Measurements from ENCODE around the gene SIN3B. TPM values are rescaled to one million over a fixed set of nuclear protein-coding genes. Genes with fewer than 3 reads are reported as not detected.

The SIN3B gene
- total RNA-seq, 1 donor from 2014 or later, result 68.5 TPM

GRCh38 chr19:16889883-16890460, 60.8 kb downstream of the SIN3B start:
- Histone ChIP-seq H3K36me3 (no peaks in the 10 kb centered on the region), H3K27ac (no peak overlapping the region), H3K4me1 (peaks cover 21% of the 10 kb centered on the region), H3K9me3 (no peaks in the 10 kb centered on the region), H3K27me3 (no peaks in the 10 kb centered on the region), H3K4me3 (no peak overlapping the region)
- intact Hi-C loops (cut with DNase I), result no loop called here
- TF ChIP-seq POLR2A (IDR thresholded peaks at IDR 0.05) (no peak), POLR2AphosphoS5 (IDR thresholded peaks at IDR 0.05; ENCODE audit: insufficient read depth in 1 of 2, low read depth in 1 of 2) (no peak), CTCF (IDR thresholded peaks at IDR 0.05) (no peak)
- no peak for DNase-seq (ENCODE audit: extremely low spot score in 2 of 2)

- H3K27ac ChIP-seq, result no peak overlapping the region
- peaks cover 23% of the 10 kb centered on the region for H3K4me1 ChIP-seq
- intact Hi-C loops (cut with DNase I), result no loop called here
- no peak for TF ChIP-seq CTCF (IDR thresholded peaks at IDR 0.05)
- no peak for TF ChIP-seq POLR2A (IDR thresholded peaks at IDR 0.05)
- no peak for TF ChIP-seq POLR2AphosphoS5 (IDR thresholded peaks at IDR 0.05; ENCODE audit: insufficient read depth in 1 of 2, low read depth in 1 of 2)
- no peaks in the 10 kb centered on the region for H3K27me3 ChIP-seq
- H3K36me3 ChIP-seq, result no peaks in the 10 kb centered on the region
- no peak overlapping the region for H3K4me3 ChIP-seq
- DNase-seq (ENCODE audit: extremely low spot score in 2 of 2), result no peak
- no peaks in the 10 kb centered on the region for H3K9me3 ChIP-seq
Observed at GRCh38 chr19:16890461-16891184, 61.4 kb downstream of the SIN3B start.

- Histone ChIP-seq H3K27ac (no peak overlapping the region), H3K9me3 (no peaks in the 10 kb centered on the region), H3K4me3 (no peak overlapping the region), H3K4me1 (peaks cover 34% of the 10 kb centered on the region), H3K27me3 (no peaks in the 10 kb centered on the region), H3K36me3 (no peaks in the 10 kb centered on the region)
- intact Hi-C loops (cut with DNase I), result no loop called here
- TF ChIP-seq POLR2AphosphoS5 (IDR thresholded peaks at IDR 0.05; ENCODE audit: insufficient read depth in 1 of 2, low read depth in 1 of 2), result no peak
- DNase-seq (ENCODE audit: extremely low spot score in 2 of 2), result no peak
Observed at GRCh38 chr19:16891696-16892382, 62.6 kb downstream of the SIN3B start.

GRCh38 chr19:16892436-16892835, 63.2 kb downstream of the SIN3B start:
- H3K27me3 ChIP-seq, result no peaks in the 10 kb centered on the region
- TF ChIP-seq POLR2A (IDR thresholded peaks at IDR 0.05) (no peak), CTCF (IDR thresholded peaks at IDR 0.05) (no peak), POLR2AphosphoS5 (IDR thresholded peaks at IDR 0.05; ENCODE audit: insufficient read depth in 1 of 2, low read depth in 1 of 2) (no peak)
- H3K9me3 ChIP-seq, result no peaks in the 10 kb centered on the region
- no peaks in the 10 kb centered on the region for H3K36me3 ChIP-seq
- peaks cover 34% of the 10 kb centered on the region for H3K4me1 ChIP-seq
- H3K27ac ChIP-seq, result no peak overlapping the region
- intact Hi-C loops (cut with DNase I), result no loop called here
- DNase-seq (ENCODE audit: extremely low spot score in 2 of 2), result no peak
- no peak overlapping the region for H3K4me3 ChIP-seq

GRCh38 chr19:16892868-16893685, 63.9 kb downstream of the SIN3B start:
- H3K9me3 ChIP-seq, result no peaks in the 10 kb centered on the region
- TF ChIP-seq CTCF (IDR thresholded peaks at IDR 0.05) (no peak), POLR2AphosphoS5 (IDR thresholded peaks at IDR 0.05; ENCODE audit: insufficient read depth in 1 of 2, low read depth in 1 of 2) (no peak), POLR2A (IDR thresholded peaks at IDR 0.05) (no peak)
- no peak for DNase-seq (ENCODE audit: extremely low spot score in 2 of 2)
- peak overlapping the region; percentile 9 for H3K27ac ChIP-seq
- H3K27me3 ChIP-seq, result no peaks in the 10 kb centered on the region
- H3K36me3 ChIP-seq, result no peaks in the 10 kb centered on the region
- intact Hi-C loops (cut with DNase I), result no loop called here
- no peak overlapping the region for H3K4me3 ChIP-seq
- H3K4me1 ChIP-seq, result peaks cover 28% of the 10 kb centered on the region

All from vagina (tissue), 2 donors.